Measurements from ENCODE around the gene STRN3. TPM values are rescaled to one million over a fixed set of nuclear protein-coding genes. Genes with fewer than 3 reads are reported as not detected.

Gene STRN3
- total and polyA plus RNA-seq, 2 donors (not counting 1 experiment from before 2014, with no cell fraction given): 7.7 to 43.9 TPM

GRCh38 chr14:31027847-31028246 lies 1.7 kb upstream of the STRN3 start:
- no peaks in the 10 kb centered on the region for H3K9me3 ChIP-seq (ENCODE audit: control extremely low read depth in 1 of 3, control insufficient read depth in 2 of 3, insufficient read depth in 1 of 3, low read length in 2 of 3)
- Mint-ChIP-seq H3K4me3 (no peak overlapping the region), H3K4me1 (peaks cover 38% of the 10 kb centered on the region), H3K27me3 (no peaks in the 10 kb centered on the region), H3K9me3 (ENCODE audit: insufficient read depth) (no peaks in the 10 kb centered on the region), H3K27ac (no peak overlapping the region)
- no peaks in the 10 kb centered on the region for H3K36me3 ChIP-seq (replicated peaks in 1 of 2; ENCODE audit: control extremely low read depth in 1 of 2, control insufficient read depth in 1 of 2, extremely low read depth in 1 of 2, insufficient read depth in 2 of 2, low read length in 1 of 2)
- CTCF ChIA-PET: interaction anchor here (0.7 kb wide), 1 partner anchor 53 kb away, joined by 3 read pairs; no protein-coding TSS in a partner anchor
- no peak overlapping the region for H2AFZ ChIP-seq (ENCODE audit: insufficient read depth, low read depth, low read length, poor library complexity, severe bottlenecking)
- no CpG with 5 or more reads among the region's 1 CpG for WGBS (ENCODE audit: insufficient coverage)
- intact Hi-C loops (cut with micrococcal nuclease): loop anchor here (2.0 to 10.0 kb wide), 4 partner anchors 55 to 1174 kb away; partner anchors contain the start of genes RNU6-7 and RNU6-8
- H3K4me1 ChIP-seq (ENCODE audit: control insufficient read depth in 2 of 2, insufficient read depth in 2 of 2, low read length in 2 of 2): peaks cover 16 to 17% of the 10 kb centered on the region in 2 donors
- no peaks in the 10 kb centered on the region for H4K20me1 ChIP-seq (ENCODE audit: control insufficient read depth, insufficient read depth, low read length, poor library complexity, severe bottlenecking)
- H3K27me3 ChIP-seq (replicated peaks in 1 of 4; ENCODE audit: control extremely low read depth in 1 of 4, control insufficient read depth in 3 of 4, insufficient read depth in 4 of 4, low read length in 3 of 4): no peaks in the 10 kb centered on the region
- ATAC-seq (ENCODE audit: low read depth): no peak
- H3K4me2 ChIP-seq (replicated peaks; ENCODE audit: low read depth, low read length, poor library complexity, severe bottlenecking): no peak overlapping the region
- peaks cover 72% of the 10 kb centered on the region for H3K79me2 ChIP-seq (ENCODE audit: control insufficient read depth, insufficient read depth, low read length)
- no peak overlapping the region for H3K4me3 ChIP-seq (ENCODE audit: control extremely low read depth in 1 of 5, extremely low read depth in 1 of 5, insufficient read depth in 1 of 5, low read depth in 2 of 5, low read length in 4 of 5)
- no peak overlapping the region for H3K27ac ChIP-seq (ENCODE audit: low read length in 2 of 2)
- POLR2A ChIA-PET: no interaction called here
- no peak for DNase-seq
- TF ChIP-seq EZH2 (IDR thresholded peaks at IDR 0.05; ENCODE audit: borderline replicate concordance, insufficient read depth, low read depth, low read length, poor library complexity, severe bottlenecking) (no peak), CTCF (IDR thresholded peaks at IDR 0.05) (no peak)
- no peak overlapping the region for H3K9ac ChIP-seq (ENCODE audit: low read length)

- peak overlapping the region; percentile 78 for H3K4me2 ChIP-seq (replicated peaks; ENCODE audit: low read depth, low read length, poor library complexity, severe bottlenecking)
- ChIA-PET CTCF (interaction anchor here (1.9 kb wide), 2 partner anchors 46 to 181 kb away, joined by 7 to 10 read pairs; partner anchors contain the start of gene HECTD1), POLR2A (interaction anchor here (0.6 to 1.6 kb wide), 6 partner anchors 42 to 1050 kb away, joined by 3 to 9 read pairs (median 4); partner anchors contain the start of genes HEATR5A and HECTD1)
- H3K27ac Mint-ChIP-seq: peak overlapping the region; percentile 93
- H4K20me1 ChIP-seq (ENCODE audit: control insufficient read depth, insufficient read depth, low read length, poor library complexity, severe bottlenecking): no peaks in the 10 kb centered on the region
- H3K9me3 ChIP-seq (ENCODE audit: control extremely low read depth in 1 of 3, control insufficient read depth in 2 of 3, insufficient read depth in 1 of 3, low read length in 2 of 3): no peaks in the 10 kb centered on the region
- H3K27me3 Mint-ChIP-seq: no peaks in the 10 kb centered on the region
- H3K79me2 ChIP-seq (ENCODE audit: control insufficient read depth, insufficient read depth, low read length): peaks cover 80% of the 10 kb centered on the region
- H3K27me3 ChIP-seq (replicated peaks in 1 of 4; ENCODE audit: control extremely low read depth in 1 of 4, control insufficient read depth in 3 of 4, insufficient read depth in 4 of 4, low read length in 3 of 4): no peaks in the 10 kb centered on the region
- H3K36me3 ChIP-seq (replicated peaks in 1 of 2; ENCODE audit: control extremely low read depth in 1 of 2, control insufficient read depth in 1 of 2, extremely low read depth in 1 of 2, insufficient read depth in 2 of 2, low read length in 1 of 2): no peaks in the 10 kb centered on the region
- peak overlapping the region; percentile 85 to 98 (median 93) for H3K4me3 ChIP-seq (ENCODE audit: control extremely low read depth in 1 of 5, extremely low read depth in 1 of 5, insufficient read depth in 1 of 5, low read depth in 2 of 5, low read length in 4 of 5)
- WGBS (ENCODE audit: insufficient coverage): under 1% methylated on average over 44 of the region's 48 CpGs
- intact Hi-C loops (cut with micrococcal nuclease): loop anchor here (1.0 to 10.0 kb wide), 8 partner anchors 46 to 1176 kb away; partner anchors contain the start of genes DTD2, HECTD1, RNU6-7 and RNU6-8
- peak; percentile 95 for DNase-seq
- ATAC-seq (ENCODE audit: low read depth): peak; percentile 94
- H3K9ac ChIP-seq (ENCODE audit: low read length): peak overlapping the region; percentile 96
- peaks cover 16 to 17% of the 10 kb centered on the region in 2 donors for H3K4me1 ChIP-seq (ENCODE audit: control insufficient read depth in 2 of 2, insufficient read depth in 2 of 2, low read length in 2 of 2)
- H3K9me3 Mint-ChIP-seq (ENCODE audit: insufficient read depth): no peaks in the 10 kb centered on the region
- H3K27ac ChIP-seq (ENCODE audit: low read length in 2 of 2): peak overlapping the region; percentile 71 to 93
- peaks cover 40% of the 10 kb centered on the region for H3K4me1 Mint-ChIP-seq
- no peak for TF ChIP-seq EZH2 (IDR thresholded peaks at IDR 0.05; ENCODE audit: borderline replicate concordance, insufficient read depth, low read depth, low read length, poor library complexity, severe bottlenecking)
- no peak for TF ChIP-seq CTCF (IDR thresholded peaks at IDR 0.05)
- peak overlapping the region; percentile 96 for H2AFZ ChIP-seq (ENCODE audit: insufficient read depth, low read depth, low read length, poor library complexity, severe bottlenecking)
- H3K4me3 Mint-ChIP-seq: peak overlapping the region; percentile 97
Measured at GRCh38 chr14:31026450-31027235, 464 bp upstream of the STRN3 start.

Measured in B cell (primary cell).